Activated naive CD4-positive, alpha-beta T cell treated with anti-CD3 and anti-CD28 coated beads for 36 hours (primary cell): ENCODE results near the gene CNTN4. TPM values are rescaled to one million over a fixed set of nuclear protein-coding genes. Genes with fewer than 3 reads are reported as not detected.

Experiments
- CTCF ChIA-PET: fragments of 350-600 bp; sonication (Branson Sonifier 250); formaldehyde crosslinking; loops from one replicate; lab custom pipeline; 2021; ENCODE audit warnings: antibody characterized with exemption; lab: Charles Lee
- DNase-seq: peaks from one replicate; pipeline ENCODE4 v3.0.0-alpha.2; 2020
- H3K27ac Mint-ChIP-seq: one replicate; pipeline ENCODE4 v1.8.0; 2021; ENCODE audit warnings: mild to moderate bottlenecking, mixed read lengths
- H3K27me3 Mint-ChIP-seq: one replicate; pipeline ENCODE4 v1.8.0; 2021; ENCODE audit warnings: low read depth, mixed read lengths
- H3K36me3 Mint-ChIP-seq: one replicate; pipeline ENCODE4 v1.8.0; 2021; ENCODE audit warnings: low read depth, mixed read lengths
- H3K4me1 Mint-ChIP-seq: one replicate; pipeline ENCODE4 v1.8.0; 2021; ENCODE audit warnings: low read depth, mixed read lengths
- H3K4me3 Mint-ChIP-seq: one replicate; pipeline ENCODE4 v1.8.0; 2021; ENCODE audit warnings: mild to moderate bottlenecking, moderate library complexity, mixed read lengths
- H3K9me3 Mint-ChIP-seq: one replicate; pipeline ENCODE4 v1.8.0; 2021; ENCODE audit warnings: mixed read lengths
- intact Hi-C: fragments of 100-400 bp; cut with micrococcal nuclease; formaldehyde crosslinking; loops from one replicate; pipeline ENCODE4 v1.15.1; 2023
- total RNA-seq, 2 experiments: library from RNA; stranded (reverse); gene quantifications; one replicate each; pipeline ENCODE4 v1.2.3, GENCODE V29; 2021

The CNTN4 gene
- total RNA-seq, 2 experiments from 2014 or later: not detected

DNA sequence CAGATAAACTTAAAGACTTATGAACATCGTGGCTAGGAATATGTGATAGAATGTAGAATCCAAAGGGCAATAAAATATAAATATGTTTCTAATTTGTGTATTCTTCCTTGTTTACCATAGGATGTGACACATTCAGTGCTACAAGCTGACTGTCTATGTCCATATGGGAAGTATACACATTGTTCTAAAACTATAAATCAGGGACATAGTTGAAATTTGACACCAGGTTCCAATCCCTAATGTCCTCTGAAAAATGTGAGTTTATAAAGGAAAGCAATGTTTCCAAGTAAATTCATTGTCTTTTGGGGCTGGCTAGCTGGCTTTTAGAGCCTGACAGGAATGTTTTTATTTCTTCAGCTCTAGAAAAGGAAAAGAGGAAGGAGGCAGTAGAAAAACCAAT is 273.6 kb downstream of the CNTN4 start:
- Mint-ChIP-seq H3K27me3 (peaks cover 2% of the 10 kb centered on the region), H3K4me1 (no peaks in the 10 kb centered on the region), H3K9me3 (no peaks in the 10 kb centered on the region), H3K27ac (no peak overlapping the region), H3K36me3 (no peaks in the 10 kb centered on the region), H3K4me3 (no peak overlapping the region)
- DNase-seq: no peak
- CTCF ChIA-PET: no interaction called here
- intact Hi-C loops: no loop called here

DNA sequence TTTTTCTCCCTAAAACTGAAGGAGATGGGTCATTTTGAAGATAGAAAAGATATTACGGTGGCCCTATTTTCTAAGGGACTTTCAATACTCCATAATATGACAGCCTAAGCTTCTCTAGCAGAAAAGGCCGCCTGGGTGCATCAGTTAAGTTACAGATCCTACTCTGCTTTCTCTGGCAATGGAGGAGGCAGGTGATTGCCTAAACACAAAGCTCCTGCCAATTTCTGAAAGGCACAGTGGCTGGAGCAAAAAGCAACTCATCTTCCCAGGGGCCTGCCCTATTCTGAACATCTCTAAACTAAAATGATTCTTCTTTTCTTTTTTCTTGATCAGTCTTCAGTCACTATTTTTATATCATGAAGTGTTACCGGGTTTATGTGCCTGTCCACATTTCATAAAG is 276.7 kb downstream of the CNTN4 start:
- Mint-ChIP-seq H3K27ac (no peak overlapping the region), H3K36me3 (no peaks in the 10 kb centered on the region), H3K9me3 (no peaks in the 10 kb centered on the region), H3K27me3 (no peaks in the 10 kb centered on the region), H3K4me1 (no peaks in the 10 kb centered on the region), H3K4me3 (no peak overlapping the region)
- no peak for DNase-seq
- intact Hi-C loops: loop anchor here (1.0 kb wide), 1 partner anchor 17 kb away; no protein-coding TSS in a partner anchor
- CTCF ChIA-PET: no interaction called here

DNA sequence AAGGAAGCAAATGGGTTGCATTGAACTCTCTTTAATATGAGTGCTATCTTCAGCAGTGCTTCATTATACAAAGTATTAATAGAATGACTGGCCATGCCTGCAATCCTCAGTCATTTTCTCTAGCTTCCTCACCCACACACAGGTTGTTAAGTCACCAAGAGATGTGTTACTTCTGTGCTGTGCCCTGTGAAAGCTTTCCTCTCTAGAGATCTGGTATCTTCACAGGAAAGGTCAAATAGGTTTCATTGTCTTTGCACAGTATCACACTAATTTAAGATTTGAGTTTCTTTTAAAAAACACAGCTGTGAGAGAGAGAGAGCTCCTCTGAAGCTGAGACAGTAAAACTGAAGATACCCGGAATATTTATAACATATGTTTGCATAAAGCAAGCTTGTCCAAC is 278.6 kb downstream of the CNTN4 start:
- intact Hi-C loops: no loop called here
- Mint-ChIP-seq H3K27me3 (no peaks in the 10 kb centered on the region), H3K36me3 (no peaks in the 10 kb centered on the region), H3K4me3 (no peak overlapping the region), H3K27ac (no peak overlapping the region), H3K9me3 (no peaks in the 10 kb centered on the region), H3K4me1 (no peaks in the 10 kb centered on the region)
- CTCF ChIA-PET: interaction anchor here (0.7 kb wide), 1 partner anchor 824 kb away, joined by 3 read pairs; no protein-coding TSS in a partner anchor
- DNase-seq: no peak

DNA sequence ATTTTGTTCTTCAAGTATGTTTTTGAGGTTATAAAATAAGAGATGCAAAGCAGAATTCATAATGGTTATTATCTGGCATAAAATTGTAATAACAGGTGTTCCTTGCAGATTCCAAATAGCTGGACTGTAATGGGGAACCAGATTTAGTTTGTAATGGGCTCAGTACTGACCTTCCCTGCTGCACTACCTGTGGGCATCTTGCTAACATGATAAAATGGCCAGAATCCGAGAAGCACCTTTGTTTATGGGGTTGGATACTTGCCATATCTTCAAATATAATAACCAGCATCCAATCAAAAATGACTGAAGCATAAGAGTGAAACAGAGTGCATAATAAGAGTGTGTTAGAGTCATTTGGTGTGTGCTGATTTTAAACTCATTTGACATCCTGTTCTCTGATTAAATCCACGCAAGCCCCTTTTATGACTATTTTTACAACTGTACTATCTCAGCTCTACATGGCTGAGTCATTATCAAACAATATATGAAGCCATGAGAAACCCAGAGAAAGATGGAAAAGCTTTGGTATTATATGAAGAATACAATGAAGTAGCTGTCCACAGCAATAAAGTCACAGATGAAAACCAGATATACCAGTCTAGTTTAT is 292.4 kb downstream of the CNTN4 start:
- CTCF ChIA-PET: no interaction called here
- no peaks in the 10 kb centered on the region for H3K36me3 Mint-ChIP-seq
- H3K27ac Mint-ChIP-seq: no peak overlapping the region

DNA sequence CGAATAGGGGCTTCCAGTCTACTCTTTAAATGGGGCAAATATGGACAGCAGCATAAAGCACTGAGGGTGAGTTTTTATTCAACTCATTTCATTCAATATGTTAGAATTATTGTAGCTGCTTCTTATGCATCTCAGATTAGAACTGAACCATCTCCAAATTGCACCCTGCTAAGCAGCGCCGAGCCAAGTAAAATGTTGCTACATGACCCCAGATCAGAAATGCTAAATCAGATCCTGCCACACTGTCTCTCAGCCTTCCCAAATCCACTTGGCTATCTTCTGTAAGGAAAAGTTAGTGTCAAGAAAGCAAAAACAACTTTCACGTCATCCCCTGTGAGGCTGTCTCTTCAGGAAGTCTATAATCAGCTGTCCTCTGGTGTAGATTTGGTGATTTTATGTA is 293.2 kb downstream of the CNTN4 start:
- CTCF ChIA-PET: no interaction called here
- intact Hi-C loops: no loop called here
- no peaks in the 10 kb centered on the region for H3K27me3 Mint-ChIP-seq
- H3K4me3 Mint-ChIP-seq: no peak overlapping the region
- peaks cover 4% of the 10 kb centered on the region for H3K9me3 Mint-ChIP-seq
- H3K4me1 Mint-ChIP-seq: no peaks in the 10 kb centered on the region
- DNase-seq: no peak
- no peak overlapping the region for H3K27ac Mint-ChIP-seq
- no peaks in the 10 kb centered on the region for H3K36me3 Mint-ChIP-seq

More for the DNA sequence above, 292.4 kb downstream of the CNTN4 start:
- intact Hi-C loops: no loop called here
- H3K27me3 Mint-ChIP-seq: no peaks in the 10 kb centered on the region
- no peak overlapping the region for H3K4me3 Mint-ChIP-seq
- no peaks in the 10 kb centered on the region for H3K4me1 Mint-ChIP-seq
- DNase-seq: no peak
- peaks cover 2% of the 10 kb centered on the region for H3K9me3 Mint-ChIP-seq

DNA sequence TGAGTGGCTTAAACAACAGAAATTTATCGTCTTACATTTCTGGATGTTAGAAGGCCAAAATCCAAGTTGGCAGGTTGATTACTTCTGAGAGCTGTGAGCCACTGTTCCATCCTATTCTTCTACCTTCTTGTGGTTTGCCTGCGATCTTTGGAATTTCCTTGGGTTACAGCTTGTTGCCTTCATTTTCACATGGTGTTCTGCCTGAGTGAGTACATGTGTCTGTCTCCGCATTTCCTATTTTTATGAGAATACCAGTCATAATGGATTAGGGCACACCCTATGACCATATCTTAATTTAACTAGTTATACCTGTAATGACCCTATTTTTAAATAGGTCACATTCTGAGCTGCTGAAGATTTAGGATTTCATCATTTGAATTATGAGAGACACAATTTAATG is 294.3 kb downstream of the CNTN4 start:
- intact Hi-C loops: no loop called here
- H3K4me3 Mint-ChIP-seq: no peak overlapping the region
- H3K27me3 Mint-ChIP-seq: no peaks in the 10 kb centered on the region
- CTCF ChIA-PET: no interaction called here
- DNase-seq: no peak
- no peak overlapping the region for H3K27ac Mint-ChIP-seq
- H3K4me1 Mint-ChIP-seq: no peaks in the 10 kb centered on the region
- peaks cover 4% of the 10 kb centered on the region for H3K9me3 Mint-ChIP-seq
- H3K36me3 Mint-ChIP-seq: no peaks in the 10 kb centered on the region

DNA sequence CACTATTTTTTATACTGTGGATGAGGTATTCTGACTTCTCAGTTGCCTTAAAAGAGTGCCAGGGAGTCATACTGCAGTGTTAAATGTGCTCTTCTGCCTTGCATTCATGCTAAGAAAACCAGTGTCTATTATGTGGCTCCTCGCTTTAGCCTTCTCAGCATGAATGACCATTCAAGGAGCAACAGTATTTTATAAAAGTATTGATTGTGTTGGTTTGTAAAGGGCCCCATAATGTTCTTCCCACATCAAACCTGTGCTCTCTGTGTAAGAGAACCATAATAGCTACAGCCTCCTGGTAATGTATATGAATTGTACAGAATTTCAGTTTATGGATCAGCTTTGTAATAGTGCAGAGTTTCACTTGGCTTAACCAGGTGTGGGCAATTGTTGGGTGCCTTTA is 316.4 kb downstream of the CNTN4 start:
- peaks cover 7% of the 10 kb centered on the region for H3K27me3 Mint-ChIP-seq
- CTCF ChIA-PET: interaction anchor here (0.6 kb wide), 1 partner anchor 33 kb away, joined by 3 read pairs; no protein-coding TSS in a partner anchor
- H3K27ac Mint-ChIP-seq: no peak overlapping the region
- H3K36me3 Mint-ChIP-seq: no peaks in the 10 kb centered on the region
- intact Hi-C loops: no loop called here
- no peaks in the 10 kb centered on the region for H3K4me1 Mint-ChIP-seq
- no peak for DNase-seq
- H3K4me3 Mint-ChIP-seq: no peak overlapping the region
- no peaks in the 10 kb centered on the region for H3K9me3 Mint-ChIP-seq

DNA sequence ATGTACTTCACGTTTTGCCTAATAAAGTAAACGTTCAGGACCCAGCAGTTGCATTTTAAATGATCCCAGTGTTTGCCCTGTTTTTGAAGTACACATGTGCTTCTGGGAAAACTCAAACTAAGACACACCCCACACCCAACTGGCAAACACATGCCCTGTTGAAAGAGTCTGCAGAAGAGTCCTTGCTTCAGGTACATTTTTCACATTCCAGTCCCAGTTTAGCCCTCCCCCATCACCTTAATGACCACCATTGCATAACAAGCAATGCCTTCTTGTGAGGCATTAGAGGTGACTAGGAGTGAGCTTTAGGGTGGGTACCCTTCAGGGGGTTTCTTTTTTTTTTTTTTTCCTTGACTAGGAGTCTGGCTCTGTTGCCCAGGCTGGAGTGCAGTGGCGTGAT is 322.3 kb downstream of the CNTN4 start:
- no peak for DNase-seq
- no peak overlapping the region for H3K27ac Mint-ChIP-seq
- peaks cover 8% of the 10 kb centered on the region for H3K9me3 Mint-ChIP-seq
- CTCF ChIA-PET: no interaction called here
- H3K36me3 Mint-ChIP-seq: no peaks in the 10 kb centered on the region
- intact Hi-C loops: no loop called here
- H3K4me1 Mint-ChIP-seq: no peaks in the 10 kb centered on the region
- no peak overlapping the region for H3K4me3 Mint-ChIP-seq
- H3K27me3 Mint-ChIP-seq: peaks cover 7% of the 10 kb centered on the region

DNA sequence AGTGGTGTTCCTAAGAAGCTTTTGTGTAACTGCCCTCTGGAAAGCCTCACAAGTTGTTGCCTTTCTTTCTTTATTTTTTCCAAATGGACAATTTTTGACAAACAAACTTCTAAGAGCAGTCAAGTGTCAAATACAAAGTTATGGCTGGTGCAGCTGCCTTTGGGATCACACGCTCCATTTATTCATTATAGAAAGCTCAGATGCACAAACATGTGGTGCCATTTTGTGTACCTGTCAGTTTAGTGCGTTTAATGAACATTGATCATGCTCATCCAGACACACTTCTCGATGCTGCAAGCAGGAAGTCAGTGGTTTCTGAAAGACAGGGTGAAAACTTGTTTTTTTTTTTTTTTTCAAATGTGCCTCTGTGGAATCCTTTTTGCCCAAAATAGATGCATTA is 324.5 kb downstream of the CNTN4 start:
- no peak for DNase-seq
- H3K9me3 Mint-ChIP-seq: peaks cover 8% of the 10 kb centered on the region
- intact Hi-C loops: no loop called here
- H3K36me3 Mint-ChIP-seq: no peaks in the 10 kb centered on the region
- CTCF ChIA-PET: no interaction called here
- H3K4me3 Mint-ChIP-seq: no peak overlapping the region
- H3K27ac Mint-ChIP-seq: no peak overlapping the region
- no peaks in the 10 kb centered on the region for H3K4me1 Mint-ChIP-seq
- no peaks in the 10 kb centered on the region for H3K27me3 Mint-ChIP-seq

DNA sequence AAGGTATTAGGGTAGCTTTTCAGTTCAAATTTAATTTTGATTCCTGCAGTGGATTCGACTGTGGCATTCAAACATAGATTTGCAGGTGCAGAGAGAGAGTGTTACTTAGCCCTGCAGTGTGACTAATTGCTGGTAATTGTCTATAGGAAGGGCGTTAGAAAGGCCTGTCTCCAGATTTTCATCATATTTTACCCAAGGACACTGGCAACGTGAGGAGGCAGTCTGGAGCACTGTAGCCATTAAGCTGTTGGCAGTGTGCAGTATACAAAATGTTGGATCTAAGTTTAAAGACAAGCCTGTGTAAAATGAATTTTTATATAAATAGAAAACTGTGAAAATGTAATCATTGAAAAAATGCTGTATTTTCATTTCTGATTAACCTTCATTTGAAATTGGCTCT is 342.9 kb downstream of the CNTN4 start:
- Mint-ChIP-seq H3K4me3 (no peak overlapping the region), H3K27me3 (peaks cover 4% of the 10 kb centered on the region), H3K4me1 (no peaks in the 10 kb centered on the region), H3K27ac (no peak overlapping the region), H3K36me3 (no peaks in the 10 kb centered on the region), H3K9me3 (no peaks in the 10 kb centered on the region)
- CTCF ChIA-PET: no interaction called here
- intact Hi-C loops: no loop called here
- no peak for DNase-seq

DNA sequence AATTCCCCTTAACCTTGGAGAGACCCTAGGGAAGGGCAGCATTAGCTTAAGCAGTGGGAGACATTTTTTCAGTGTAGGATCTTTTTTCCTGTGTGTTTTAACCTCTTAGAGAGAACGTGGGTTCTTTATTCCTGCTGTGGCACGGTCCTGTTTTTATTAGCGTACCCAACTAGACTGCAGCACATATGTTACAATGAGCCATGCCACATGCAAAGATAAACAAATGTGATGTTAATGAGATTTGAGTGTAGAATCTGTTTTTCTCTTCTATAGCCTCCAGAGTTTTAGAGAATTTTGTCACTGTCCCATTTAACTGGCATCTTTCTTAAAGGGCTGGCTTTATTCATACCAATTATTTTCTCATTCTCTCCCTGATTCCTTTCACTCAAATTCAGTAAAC is 347.5 kb downstream of the CNTN4 start:
- no peak overlapping the region for H3K4me3 Mint-ChIP-seq
- DNase-seq: no peak
- H3K27me3 Mint-ChIP-seq: peaks cover 15% of the 10 kb centered on the region
- CTCF ChIA-PET: no interaction called here
- H3K9me3 Mint-ChIP-seq: no peaks in the 10 kb centered on the region
- no peaks in the 10 kb centered on the region for H3K4me1 Mint-ChIP-seq
- H3K27ac Mint-ChIP-seq: no peak overlapping the region
- H3K36me3 Mint-ChIP-seq: no peaks in the 10 kb centered on the region
- intact Hi-C loops: no loop called here

DNA sequence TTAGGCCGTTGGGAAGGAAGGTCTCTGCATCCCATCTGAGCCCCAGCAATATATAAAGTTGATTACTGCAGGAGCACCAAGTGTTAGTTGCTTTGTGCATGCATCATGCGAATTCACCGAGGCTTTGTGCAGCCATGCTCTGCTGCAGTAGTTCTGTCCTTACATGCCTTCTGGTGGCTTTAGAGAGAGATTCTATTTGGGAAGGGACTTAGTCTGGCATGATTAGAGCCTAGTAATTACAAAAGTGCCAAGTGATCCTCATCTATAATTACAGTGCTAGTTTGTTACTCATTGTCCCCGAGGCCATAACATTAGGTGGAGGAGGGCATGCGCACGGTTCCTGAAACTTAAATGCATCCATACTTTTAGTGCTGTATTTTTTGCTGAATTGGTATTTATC is 353.6 kb downstream of the CNTN4 start:
- Mint-ChIP-seq H3K27me3 (peaks cover 12% of the 10 kb centered on the region), H3K9me3 (no peaks in the 10 kb centered on the region), H3K4me1 (no peaks in the 10 kb centered on the region), H3K36me3 (no peaks in the 10 kb centered on the region), H3K27ac (no peak overlapping the region), H3K4me3 (no peak overlapping the region)
- DNase-seq: no peak
- intact Hi-C loops: no loop called here
- CTCF ChIA-PET: no interaction called here

DNA sequence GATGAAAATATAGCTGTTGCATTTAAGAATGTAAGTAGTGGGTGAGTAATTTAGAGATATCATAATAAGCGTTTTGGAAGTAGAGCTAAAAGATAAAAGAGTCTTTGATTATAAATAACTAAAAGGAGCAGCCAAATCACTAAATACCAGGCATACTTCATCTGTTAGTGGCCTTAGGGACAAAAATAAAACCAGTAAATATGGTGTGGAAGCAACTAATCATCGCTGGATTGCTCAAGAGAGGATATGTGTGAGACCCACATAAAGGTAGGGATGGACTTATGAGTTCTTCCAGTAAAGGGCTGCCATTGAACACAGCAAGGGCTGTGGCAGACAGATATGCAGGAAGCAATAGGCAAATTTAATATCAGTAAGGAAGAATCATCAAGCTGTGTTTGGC is 356.2 kb downstream of the CNTN4 start:
- Mint-ChIP-seq H3K9me3 (no peaks in the 10 kb centered on the region), H3K4me1 (no peaks in the 10 kb centered on the region)
- intact Hi-C loops: no loop called here

More for the DNA sequence above, 356.2 kb downstream of the CNTN4 start:
- no peak overlapping the region for H3K27ac Mint-ChIP-seq
- DNase-seq: no peak
- H3K36me3 Mint-ChIP-seq: no peaks in the 10 kb centered on the region
- H3K27me3 Mint-ChIP-seq: peaks cover 1% of the 10 kb centered on the region
- CTCF ChIA-PET: no interaction called here
- no peak overlapping the region for H3K4me3 Mint-ChIP-seq
